Measurements from ENCODE around the gene GNAZ. TPM values are rescaled to one million over a fixed set of nuclear protein-coding genes. Genes with fewer than 3 reads are reported as not detected.

GNAZ gene
- polyA plus RNA-seq, 1 experiment, result 12.6 TPM

GRCh38 chr22:23092217-23092955 is 22.1 kb downstream of the GNAZ start:
- DNase-seq (ENCODE audit: low read depth), result no peak
- H3K4me3 ChIP-seq (ENCODE audit: low read depth, low read length), result no peak overlapping the region
- POLR2A ChIA-PET, result no interaction called here
- TF ChIP-seq, protein P1, sequence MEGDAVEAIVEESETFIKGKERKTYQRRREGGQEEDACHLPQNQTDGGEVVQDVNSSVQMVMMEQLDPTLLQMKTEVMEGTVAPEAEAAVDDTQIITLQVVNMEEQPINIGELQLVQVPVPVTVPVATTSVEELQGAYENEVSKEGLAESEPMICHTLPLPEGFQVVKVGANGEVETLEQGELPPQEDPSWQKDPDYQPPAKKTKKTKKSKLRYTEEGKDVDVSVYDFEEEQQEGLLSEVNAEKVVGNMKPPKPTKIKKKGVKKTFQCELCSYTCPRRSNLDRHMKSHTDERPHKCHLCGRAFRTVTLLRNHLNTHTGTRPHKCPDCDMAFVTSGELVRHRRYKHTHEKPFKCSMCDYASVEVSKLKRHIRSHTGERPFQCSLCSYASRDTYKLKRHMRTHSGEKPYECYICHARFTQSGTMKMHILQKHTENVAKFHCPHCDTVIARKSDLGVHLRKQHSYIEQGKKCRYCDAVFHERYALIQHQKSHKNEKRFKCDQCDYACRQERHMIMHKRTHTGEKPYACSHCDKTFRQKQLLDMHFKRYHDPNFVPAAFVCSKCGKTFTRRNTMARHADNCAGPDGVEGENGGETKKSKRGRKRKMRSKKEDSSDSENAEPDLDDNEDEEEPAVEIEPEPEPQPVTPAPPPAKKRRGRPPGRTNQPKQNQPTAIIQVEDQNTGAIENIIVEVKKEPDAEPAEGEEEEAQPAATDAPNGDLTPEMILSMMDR (IDR thresholded peaks at IDR 0.05; ENCODE audit: insufficient read depth, low read depth, low read length), result no peak
- CTCF ChIA-PET, result no interaction called here
- peaks cover 7% of the 10 kb centered on the region for H3K36me3 ChIP-seq (ENCODE audit: control insufficient read depth, insufficient read depth, low read length)
- no peaks in the 10 kb centered on the region; the same call in 1 of the 2 replicates for H3K27me3 ChIP-seq (ENCODE audit: control insufficient read depth, insufficient read depth, low read length)

DNA sequence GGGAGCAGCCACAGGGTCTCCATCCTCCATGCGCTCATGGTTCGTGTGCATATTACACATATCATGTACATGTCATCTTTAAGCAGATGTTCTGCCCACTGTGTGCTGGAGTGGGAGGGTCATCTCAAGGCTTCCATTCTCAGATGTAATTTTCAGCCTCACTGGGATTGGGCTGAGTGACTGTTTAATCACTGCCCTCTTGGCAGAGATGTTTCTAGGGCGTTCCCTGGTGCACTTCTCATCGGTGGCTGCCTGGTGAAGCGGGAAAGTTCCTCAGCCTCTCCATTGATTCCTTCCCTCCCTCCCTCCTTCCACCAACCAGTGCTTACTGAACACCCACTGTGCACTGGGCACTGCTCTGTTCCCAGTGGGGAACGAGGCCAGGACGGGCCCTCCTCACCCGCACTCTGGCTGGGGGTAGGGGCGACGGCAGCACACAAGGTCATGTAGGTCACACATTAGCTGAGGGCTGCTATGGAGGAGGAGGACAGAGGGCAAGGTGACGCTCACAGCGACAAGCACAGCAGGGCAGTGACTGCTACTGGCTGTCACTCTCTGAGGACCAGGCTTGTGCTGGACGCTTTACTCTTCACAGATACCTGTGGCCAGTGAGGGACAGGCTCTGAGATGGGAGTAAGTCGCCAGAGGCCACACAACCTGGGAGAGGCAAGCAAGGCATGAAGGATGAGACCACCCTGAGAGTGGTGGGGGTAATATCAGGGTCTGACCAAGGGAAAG is 22.9 kb downstream of the GNAZ start:
- TF ChIP-seq, protein P1 (IDR thresholded peaks at IDR 0.05; ENCODE audit: insufficient read depth, low read depth, low read length), result no peak
- ChIA-PET CTCF (no interaction called here), POLR2A (no interaction called here)
- no peak for DNase-seq (ENCODE audit: low read depth)
- H3K27me3 ChIP-seq (ENCODE audit: control insufficient read depth, insufficient read depth, low read length), result no peaks in the 10 kb centered on the region
- no peak overlapping the region for H3K4me3 ChIP-seq (ENCODE audit: low read depth, low read length)
- peaks cover 7% of the 10 kb centered on the region for H3K36me3 ChIP-seq (ENCODE audit: control insufficient read depth, insufficient read depth, low read length)

- no peak overlapping the region for H3K4me3 ChIP-seq (ENCODE audit: low read depth, low read length)
- peaks cover 7% of the 10 kb centered on the region for H3K36me3 ChIP-seq (ENCODE audit: control insufficient read depth, insufficient read depth, low read length)
- H3K27me3 ChIP-seq (ENCODE audit: control insufficient read depth, insufficient read depth, low read length), result no peaks in the 10 kb centered on the region
- TF ChIP-seq, protein P1 (IDR thresholded peaks at IDR 0.05; ENCODE audit: insufficient read depth, low read depth, low read length), result no peak
- ChIA-PET CTCF (no interaction called here), POLR2A (no interaction called here)
- DNase-seq (ENCODE audit: low read depth), result no peak
Observed at GRCh38 chr22:23094260-23094659, 23.9 kb downstream of the GNAZ start.

DNA sequence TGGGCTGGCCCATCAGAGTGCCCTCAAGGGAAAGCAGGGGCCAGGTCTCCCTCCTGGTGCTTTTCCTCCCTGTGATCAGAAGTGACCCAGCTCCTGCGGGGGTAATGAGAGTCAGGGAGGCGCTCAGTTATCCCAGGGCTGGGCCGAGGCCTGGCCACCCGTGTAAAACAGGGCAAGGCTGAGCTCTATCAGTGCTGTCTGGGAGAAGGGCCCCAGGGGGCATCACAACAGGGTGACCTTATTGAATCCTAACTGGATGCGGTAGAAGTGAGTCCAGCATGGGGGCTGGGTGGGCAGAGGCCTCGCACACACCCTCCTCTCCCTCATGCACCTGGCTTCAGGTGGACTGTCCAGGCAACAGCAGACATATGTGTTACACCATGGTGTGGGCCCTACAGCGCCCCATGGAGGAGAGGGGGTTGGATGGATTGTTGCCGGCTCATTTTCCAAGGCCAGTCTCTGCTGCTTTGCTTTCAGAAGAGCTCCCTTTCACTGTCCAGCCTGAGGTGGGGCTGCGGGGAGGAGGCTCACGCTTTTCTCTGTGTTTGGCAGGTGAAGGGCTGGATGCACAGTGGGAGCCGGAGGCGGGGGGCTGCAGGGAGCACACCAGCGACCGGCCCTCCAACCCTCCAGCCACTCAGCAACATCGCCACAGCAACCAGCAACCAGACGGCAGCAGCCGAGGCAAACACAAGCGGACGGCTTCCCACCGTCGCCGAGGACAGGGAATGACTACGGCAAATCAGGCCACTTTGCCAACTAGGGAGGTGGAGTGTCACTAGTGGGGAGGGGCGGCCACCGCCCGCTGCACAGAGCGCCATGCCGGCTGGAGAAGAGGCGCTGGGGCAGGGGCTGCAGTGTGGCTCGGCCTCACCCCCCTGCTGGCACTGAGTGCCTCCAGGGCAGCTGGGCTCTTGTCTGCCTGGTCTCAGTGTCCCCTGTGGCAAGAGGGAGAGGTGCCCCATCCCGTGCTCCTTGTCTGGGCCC is 24.7 kb downstream of the GNAZ start:
- CTCF ChIA-PET, result interaction anchor here (1.2 to 1.4 kb wide), 2 partner anchors 11 to 246 kb away, joined by 3 to 6 read pairs; no protein-coding TSS in a partner anchor
- TF ChIP-seq, protein P1 (IDR thresholded peaks at IDR 0.05; ENCODE audit: insufficient read depth, low read depth, low read length), result no peak
- H3K36me3 ChIP-seq (ENCODE audit: control insufficient read depth, insufficient read depth, low read length), result peaks cover 9% of the 10 kb centered on the region
- DNase-seq (ENCODE audit: low read depth), result no peak
- no peak overlapping the region for H3K4me3 ChIP-seq (ENCODE audit: low read depth, low read length)
- POLR2A ChIA-PET, result no interaction called here
- H3K27me3 ChIP-seq (ENCODE audit: control insufficient read depth, insufficient read depth, low read length), result no peaks in the 10 kb centered on the region
